Endothelial cell of umbilical vein (primary cell): ENCODE results near the gene AEBP1.

Experiments used
- EZH2 ChIP-seq: IDR thresholded peaks from 2 replicates; pipeline ENCODE4 v1.6.1; 2012; ENCODE audit warnings: borderline replicate concordance, low read depth, mild to moderate bottlenecking, moderate library complexity, low read length, inconsistent platforms; ENCODE audit not compliant: severe bottlenecking
- TF ChIP-seq, protein P1 (sequence below), 2 donors: IDR thresholded peaks; 1 replicate in 1 of 2; 2 replicates in 1 of 2; pipeline ENCODE4 v1.5.1; 2011; ENCODE audit warnings: low read length in 2 of 2, mild to moderate bottlenecking in 2 of 2, moderate library complexity in 2 of 2, control low read depth in 1 of 2, inconsistent platforms in 1 of 2, low read depth in 1 of 2; ENCODE audit not compliant: insufficient read depth in 1 of 2; ENCODE audit errors: extremely low read depth in 1 of 2

- no peak for TF ChIP-seq EZH2
- TF ChIP-seq, protein P1, sequence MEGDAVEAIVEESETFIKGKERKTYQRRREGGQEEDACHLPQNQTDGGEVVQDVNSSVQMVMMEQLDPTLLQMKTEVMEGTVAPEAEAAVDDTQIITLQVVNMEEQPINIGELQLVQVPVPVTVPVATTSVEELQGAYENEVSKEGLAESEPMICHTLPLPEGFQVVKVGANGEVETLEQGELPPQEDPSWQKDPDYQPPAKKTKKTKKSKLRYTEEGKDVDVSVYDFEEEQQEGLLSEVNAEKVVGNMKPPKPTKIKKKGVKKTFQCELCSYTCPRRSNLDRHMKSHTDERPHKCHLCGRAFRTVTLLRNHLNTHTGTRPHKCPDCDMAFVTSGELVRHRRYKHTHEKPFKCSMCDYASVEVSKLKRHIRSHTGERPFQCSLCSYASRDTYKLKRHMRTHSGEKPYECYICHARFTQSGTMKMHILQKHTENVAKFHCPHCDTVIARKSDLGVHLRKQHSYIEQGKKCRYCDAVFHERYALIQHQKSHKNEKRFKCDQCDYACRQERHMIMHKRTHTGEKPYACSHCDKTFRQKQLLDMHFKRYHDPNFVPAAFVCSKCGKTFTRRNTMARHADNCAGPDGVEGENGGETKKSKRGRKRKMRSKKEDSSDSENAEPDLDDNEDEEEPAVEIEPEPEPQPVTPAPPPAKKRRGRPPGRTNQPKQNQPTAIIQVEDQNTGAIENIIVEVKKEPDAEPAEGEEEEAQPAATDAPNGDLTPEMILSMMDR (IDR thresholded peaks at IDR 0.05; ENCODE audit: extremely low read depth in 1 of 2, insufficient read depth in 1 of 2, low read depth in 1 of 2, low read length in 2 of 2), result no peak
These were observed 34.6 kb downstream of the AEBP1 start for GRCh38 chr7:44138698-44139097.
